HCT116 (cell line): ENCODE measurements around the gene NEB. TPM values are rescaled to one million over a fixed set of nuclear protein-coding genes. Genes with fewer than 3 reads are reported as not detected.

Source experiments
- ATAC-seq: fragments of 200-7000 bp; cut with Tn5 transposase; 2 replicates; pipeline ENCODE4 v1.9.1; 2020; ENCODE audit warnings: mild to moderate bottlenecking, moderate library complexity
- BruUV-seq: library from RNA; stranded (reverse); fragments of 400-500 nt; replicated peaks from 2 replicates; lab custom pipeline; 2021; lab: Mats Ljungman, UMichigan
- CTCF ChIA-PET: fragments of 300-600 bp; sonication (Branson Sonifier 250); formaldehyde crosslinking; loops from one replicate; lab custom pipeline; 2021; ENCODE audit warnings: antibody characterized with exemption; lab: Charles Lee
- POLR2A ChIA-PET: fragments of 300-600, 350-600 bp; sonication (Branson Sonifier 250); formaldehyde crosslinking; loops from one replicate; lab custom pipeline; 2021; ENCODE audit warnings: antibody characterized with exemption; lab: Charles Lee
- RAD21 ChIA-PET, 2 experiments: fragments of 300-600 bp; sonication (Branson Sonifier 250); formaldehyde crosslinking; loops; one replicate each; lab custom pipeline; 2023; ENCODE audit warnings: low total read pairs in 2 of 2; ENCODE audit not compliant: uncharacterized antibody in 2 of 2, unreplicated experiment in 2 of 2, low non-redundant PET in 1 of 2; lab: Charles Lee
- DNase-seq: peaks from one replicate; pipeline ENCODE4 v3.0.0-alpha.2; 2010; ENCODE audit warnings: low read depth, low spot score
- H2AFZ ChIP-seq: fragments of 200-600 bp; shearing (Covaris generic), sonication (generic); 2 replicates; pipeline ENCODE4 v1.6.1; 2017; ENCODE audit warnings: low read depth, mixed run types, mixed read lengths, antibody characterized with exemption, low read length; ENCODE audit not compliant: poor library complexity, severe bottlenecking
- H3K27ac ChIP-seq: 2 replicates; pipeline ENCODE4 v1.5.1; 2012; ENCODE audit warnings: low read depth, low read length
- H3K27me3 ChIP-seq: fragments of 200-600 bp; sonication (generic); 2 replicates; pipeline ENCODE4 v1.6.1; 2016; ENCODE audit warnings: mixed run types, low read length, mixed read lengths; ENCODE audit not compliant: insufficient read depth
- H3K36me3 ChIP-seq, 2 experiments: fragments of 200-500 bp in 1 of 2; fragments of 200-600 bp in 1 of 2; sonication (Bioruptor generic) in 1 of 2; sonication (generic) in 1 of 2; 2 replicates each; pipeline versions ENCODE4 v1.5.1 to v1.6.1; 2014 to 2016; ENCODE audit warnings: low read length in 2 of 2, inconsistent platforms in 1 of 2, mixed read lengths in 1 of 2, mixed run types in 1 of 2; ENCODE audit not compliant: insufficient read depth in 2 of 2, control insufficient read depth in 1 of 2
- H3K4me1 ChIP-seq, 2 experiments: fragments of 200-600 bp in 1 of 2; sonication (generic) in 1 of 2; 2 replicates each; pipeline versions ENCODE4 v1.5.1 to v1.6.1; 2012 to 2017; ENCODE audit warnings: low read length in 2 of 2, inconsistent platforms in 1 of 2, mild to moderate bottlenecking in 1 of 2, mixed read lengths in 1 of 2, mixed run types in 1 of 2, moderate library complexity in 1 of 2; ENCODE audit not compliant: insufficient read depth in 2 of 2, control insufficient read depth in 1 of 2
- H3K4me2 ChIP-seq: fragments of 200-600 bp; sonication (generic); 2 replicates; pipeline ENCODE4 v1.6.1; 2017; ENCODE audit warnings: mixed run types, low read length, mixed read lengths
- H3K4me3 ChIP-seq, 2 experiments: fragments of 200-600 bp in 1 of 2; sonication (generic) in 1 of 2; replicated peaks in 1 of 2; 2 replicates each; pipeline ENCODE4 v1.5.1; 2011 to 2016; ENCODE audit warnings: low read length in 2 of 2, control low read depth in 1 of 2, low read depth in 1 of 2, mild to moderate bottlenecking in 1 of 2, mixed read lengths in 1 of 2, mixed run types in 1 of 2
- H3K79me2 ChIP-seq: fragments of 200-600 bp; sonication (generic); 2 replicates; pipeline ENCODE4 v1.6.1; 2017; ENCODE audit warnings: mild to moderate bottlenecking, mixed run types, low read length, moderate library complexity, mixed read lengths; ENCODE audit not compliant: insufficient read depth
- H3K9ac ChIP-seq: fragments of 200-600 bp; sonication (generic); 2 replicates; pipeline ENCODE4 v1.6.1; 2016; ENCODE audit warnings: low read length, mixed read lengths
- H3K9me2 ChIP-seq: fragments of 200-600 bp; sonication (generic), shearing (Covaris generic); 2 replicates; pipeline ENCODE4 v1.6.1; 2017; ENCODE audit warnings: mixed run types, mild to moderate bottlenecking, moderate library complexity; ENCODE audit not compliant: insufficient read depth
- H3K9me3 ChIP-seq, 2 experiments: fragments of 200-500 bp in 1 of 2; fragments of 200-600 bp in 1 of 2; sonication (Bioruptor generic) in 1 of 2; sonication (generic) in 1 of 2; 2 replicates each; pipeline ENCODE4 v1.6.1; 2014 to 2017; ENCODE audit warnings: low read length in 2 of 2, mixed read lengths in 2 of 2, inconsistent platforms in 1 of 2, low read depth in 1 of 2, mild to moderate bottlenecking in 1 of 2, mixed run types in 1 of 2, moderate library complexity in 1 of 2; ENCODE audit not compliant: control insufficient read depth in 1 of 2, insufficient read depth in 1 of 2
- H4K20me1 ChIP-seq: fragments of 200-600 bp; sonication (generic), shearing (Covaris generic); 2 replicates; pipeline ENCODE4 v1.6.1; 2017; ENCODE audit warnings: mixed run types, mild to moderate bottlenecking, moderate library complexity; ENCODE audit not compliant: insufficient read depth
- ELF1 ChIP-seq: IDR thresholded peaks from 2 replicates; pipeline ENCODE4 v1.6.1; 2012; ENCODE audit warnings: low read depth, borderline replicate concordance
- EZH2 ChIP-seq: fragments of 200-600 bp; sonication (generic); IDR thresholded peaks from 2 replicates; pipeline ENCODE4 v1.6.1; 2017; ENCODE audit warnings: antibody characterized with exemption, mixed run types
- EZH2phosphoT487 ChIP-seq: fragments of 200-600 bp; IDR thresholded peaks from 2 replicates; pipeline ENCODE4 v1.6.1; 2018; ENCODE audit warnings: antibody characterized with exemption, borderline replicate concordance
- JUND ChIP-seq: IDR thresholded peaks from 2 replicates; pipeline ENCODE4 v1.6.1; 2012
- RAD21 ChIP-seq: IDR thresholded peaks from 2 replicates; pipeline ENCODE4 v1.6.1; 2012; ENCODE audit warnings: low read depth, mild to moderate bottlenecking
- SIN3A ChIP-seq: IDR thresholded peaks from 2 replicates; pipeline ENCODE4 v1.6.1; 2012; ENCODE audit warnings: low read depth
- SP1 ChIP-seq: IDR thresholded peaks from 2 replicates; pipeline ENCODE4 v1.6.1; 2012; ENCODE audit warnings: low read depth
- SRF ChIP-seq: IDR thresholded peaks from 2 replicates; pipeline ENCODE4 v1.6.1; 2012; ENCODE audit warnings: low read depth
- TCF7L2 ChIP-seq: IDR thresholded peaks from 2 replicates; pipeline ENCODE4 v1.7.0; 2011; ENCODE audit warnings: borderline replicate concordance, inconsistent platforms; ENCODE audit not compliant: insufficient read depth, insufficient read length; ENCODE audit errors: extremely low read depth
- YY1 ChIP-seq: IDR thresholded peaks from 2 replicates; pipeline ENCODE4 v1.6.1; 2011; ENCODE audit warnings: low read length, low read depth, moderate library complexity, mild to moderate bottlenecking; ENCODE audit not compliant: insufficient replicate concordance; ENCODE audit errors: extremely low read depth
- ZBTB33 ChIP-seq: IDR thresholded peaks from 2 replicates; pipeline ENCODE4 v1.6.1; 2011; ENCODE audit warnings: mild to moderate bottlenecking, low read length, moderate library complexity; ENCODE audit not compliant: insufficient replicate concordance; ENCODE audit errors: extremely low read depth
- ZNF274 ChIP-seq: fragments of 200-500 bp; sonication (Bioruptor generic); IDR thresholded peaks from 2 replicates; pipeline ENCODE4 v1.6.1; 2014; ENCODE audit warnings: mild to moderate bottlenecking, low read depth, low read length, inconsistent platforms
- intact Hi-C: fragments of 100-400 bp; cut with micrococcal nuclease; formaldehyde crosslinking; loops from 2 replicates; pipeline ENCODE4 v1.10.0; 2022
- total RNA-seq: library from RNA; stranded (reverse); gene quantifications from one replicate; pipeline ENCODE4 v1.2.1, GENCODE V29; 2021; ENCODE audit not compliant: unreplicated experiment

Gene NEB
- total RNA-seq, 1 experiment from 2014 or later, result 0.34 TPM

- TF ChIP-seq ZNF274, result no peak
- no peak for TF ChIP-seq SRF
- TF ChIP-seq EZH2phosphoT487, result no peak
- TF ChIP-seq RAD21, result no peak
- no peak for TF ChIP-seq YY1
These were observed 32.3 kb upstream of the NEB start (continued) for GRCh38 chr2:151766437-151767153.

GRCh38 chr2:151765760-151766410, 31.6 kb upstream of the NEB start:
- no peak overlapping the region for H2AFZ ChIP-seq
- no peak for DNase-seq
- H3K27me3 ChIP-seq, result no peaks in the 10 kb centered on the region
- BruUV-seq, result no TSS peak
- H3K4me3 ChIP-seq, result no peak overlapping the region
- no peaks in the 10 kb centered on the region for H3K9me3 ChIP-seq
- no peak overlapping the region for H3K4me2 ChIP-seq
- H3K4me1 ChIP-seq, result peaks cover 0 to 11% of the 10 kb centered on the region in 2 experiments; a peak in 2 of 4 replicates
- no peaks in the 10 kb centered on the region for H3K9me2 ChIP-seq
- ChIA-PET CTCF (no interaction called here), RAD21 (no interaction called here), POLR2A (no interaction called here)
- ATAC-seq, result no peak
- H3K36me3 ChIP-seq, result no peaks in the 10 kb centered on the region
- TF ChIP-seq JUND (no peak), ZBTB33 (no peak), SP1 (no peak), ELF1 (no peak), EZH2 (no peak), YY1 (no peak), TCF7L2 (no peak), SIN3A (no peak)
- H3K27ac ChIP-seq, result no peak overlapping the region
- intact Hi-C loops, result no loop called here
- H3K9ac ChIP-seq, result no peak overlapping the region
- H3K79me2 ChIP-seq, result no peaks in the 10 kb centered on the region
- H4K20me1 ChIP-seq, result no peaks in the 10 kb centered on the region
